Stimulated activated CD4-positive, alpha-beta T cell treated with anti-CD3 and anti-CD28 coated beads, TNF-alpha, amount 100 ng/mL, for 4 hours (primary cell): ENCODE data around the gene RPL41.
"Not testable (repeated sequence)": the region's sequence is repeated elsewhere in the genome, so short reads cannot be mapped to it uniquely, and the experiment has no call there.

Experiments
- DNase-seq, 3 experiments: peaks; one replicate each; pipeline ENCODE4 v3.0.0-alpha.2; 2020; ENCODE audit warnings: low read depth in 3 of 3

The RPL41 gene

DNA sequence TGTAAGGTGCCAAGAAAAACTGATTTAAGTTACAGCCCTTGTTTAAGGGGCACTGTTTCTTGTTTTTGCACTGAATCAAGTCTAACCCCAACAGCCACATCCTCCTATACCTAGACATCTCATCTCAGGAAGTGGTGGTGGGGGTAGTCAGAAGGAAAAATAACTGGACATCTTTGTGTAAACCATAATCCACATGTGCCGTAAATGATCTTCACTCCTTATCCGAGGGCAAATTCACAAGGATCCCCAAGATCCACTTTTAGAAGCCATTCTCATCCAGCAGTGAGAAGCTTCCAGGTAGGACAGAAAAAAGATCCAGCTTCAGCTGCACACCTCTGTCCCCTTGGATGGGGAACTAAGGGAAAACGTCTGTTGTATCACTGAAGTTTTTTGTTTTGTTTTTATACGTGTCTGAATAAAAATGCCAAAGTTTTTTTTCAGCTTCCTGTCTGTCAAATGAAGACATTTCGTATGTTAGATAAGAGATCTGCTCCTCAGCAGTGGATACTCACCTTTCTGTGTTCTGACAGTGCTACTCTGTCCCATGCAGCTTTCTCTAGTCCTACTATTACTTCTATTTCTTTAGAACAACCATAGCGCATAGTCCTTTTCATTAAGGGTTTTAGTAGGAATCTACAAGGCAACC, 13.2 kb upstream of the RPL41 start:
- DNase-seq, result no peak

DNA sequence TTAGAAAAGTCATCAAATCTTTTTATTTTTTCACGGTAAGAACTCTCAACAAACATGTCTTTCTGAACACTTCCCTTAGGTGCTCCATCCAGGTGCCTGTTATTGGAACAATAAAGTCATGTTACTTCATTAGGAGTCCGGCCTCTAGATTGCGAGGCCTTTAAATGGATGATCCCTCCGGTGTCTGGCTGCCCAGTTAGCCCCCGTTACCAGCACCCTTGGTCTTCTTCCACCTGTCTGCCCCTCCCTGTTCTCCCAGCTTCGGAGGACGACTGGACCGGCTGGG, 12.7 kb upstream of the RPL41 start:
- DNase-seq, result no peak

DNA sequence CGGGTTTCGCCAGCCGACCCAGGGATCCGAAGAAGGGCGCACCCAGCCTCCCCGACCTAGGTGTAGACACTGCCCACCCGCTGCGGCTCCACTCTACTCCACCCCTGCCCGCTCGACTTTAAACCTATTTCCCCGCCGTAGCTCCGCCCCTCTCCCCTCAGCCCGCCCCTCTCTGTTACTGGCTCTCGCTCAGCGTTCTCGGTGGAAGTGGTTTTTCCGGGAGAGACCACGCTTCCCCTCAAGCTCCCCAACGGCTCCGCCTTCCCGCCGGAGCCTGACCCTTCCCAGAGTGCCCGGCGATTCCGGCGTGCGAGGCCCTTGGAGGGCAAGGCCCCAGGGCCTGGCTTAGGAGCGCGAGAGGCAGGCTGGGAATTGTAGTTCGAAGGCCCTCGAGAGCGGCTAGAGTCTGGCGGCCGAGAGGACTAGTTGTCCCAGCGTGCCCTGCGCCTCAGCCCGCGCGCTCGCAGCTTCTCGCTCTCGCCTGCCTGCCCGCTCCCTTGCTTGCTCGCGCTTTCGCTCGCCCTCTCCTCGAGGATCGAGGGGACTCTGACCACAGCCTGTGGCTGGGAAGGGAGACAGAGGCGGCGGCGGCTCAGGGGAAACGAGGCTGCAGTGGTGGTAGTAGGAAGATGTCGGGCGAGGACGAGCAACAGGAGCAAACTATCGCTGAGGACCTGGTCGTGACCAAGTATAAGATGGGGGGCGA, 12.2 kb upstream of the RPL41 start, which contains the start of gene PA2G4:
PA2G4 (plus strand) TSS at position 451 of the 706 bp plus-strand sequence; CDS start at position 630, 179 bp downstream.
- DNase-seq, result peak; percentile 91 to 95 (median 92)

DNA sequence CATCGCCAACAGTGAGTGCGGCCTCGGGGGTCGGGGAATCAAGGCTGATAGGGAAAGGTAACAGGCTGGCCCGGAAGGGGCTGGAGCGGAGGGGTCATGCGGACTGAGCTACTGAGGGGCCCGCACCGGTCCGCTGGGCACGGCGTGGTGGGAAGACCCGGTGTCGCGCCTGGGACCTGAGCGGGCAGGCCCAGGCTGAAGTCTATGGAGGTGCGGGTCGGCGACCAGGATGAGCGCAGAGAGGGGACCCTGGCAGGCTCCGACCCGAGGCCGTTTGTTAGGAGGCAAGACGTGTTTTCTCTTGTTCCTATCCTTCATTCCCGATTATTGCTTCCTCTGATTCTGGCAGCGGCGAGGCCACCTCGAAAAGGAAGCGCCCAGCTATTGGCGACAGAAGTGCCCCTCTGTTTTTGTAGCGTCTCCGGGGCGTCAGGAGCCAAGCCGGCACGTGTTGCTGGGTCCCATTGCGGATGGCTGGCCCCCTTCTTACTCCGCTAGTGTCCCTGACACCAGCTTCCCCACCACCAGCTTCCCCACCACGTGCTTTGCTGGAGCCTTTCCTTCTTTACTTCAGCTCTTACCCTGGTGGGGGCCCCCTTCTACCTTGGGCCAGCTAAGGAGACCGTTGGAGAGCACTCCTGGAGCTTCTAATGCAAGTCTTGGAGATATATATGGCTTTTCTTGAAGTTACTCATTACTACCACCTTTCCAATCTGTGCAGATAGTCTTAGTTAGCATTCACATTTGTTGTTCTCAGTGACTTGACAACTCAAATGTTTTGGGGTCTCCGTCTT, 11.4 kb upstream of the RPL41 start:
- peak in 1 of 3 experiments; percentile 15 for DNase-seq

DNA sequence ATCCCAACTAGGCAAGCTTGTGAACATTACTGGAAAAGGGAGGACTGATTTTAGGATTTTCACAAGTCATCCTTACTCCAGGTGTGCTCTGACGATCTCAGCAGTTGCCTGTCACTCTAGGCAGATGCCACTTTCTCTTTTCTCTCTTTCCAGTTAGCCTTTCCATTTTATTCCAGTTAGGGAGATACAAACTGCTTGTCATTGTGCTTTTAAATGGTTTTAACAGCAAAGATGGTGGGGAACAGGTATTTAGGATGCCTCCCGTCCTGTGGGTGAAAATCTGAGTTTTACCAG, 10.9 kb upstream of the RPL41 start:
- no peak for DNase-seq

DNA sequence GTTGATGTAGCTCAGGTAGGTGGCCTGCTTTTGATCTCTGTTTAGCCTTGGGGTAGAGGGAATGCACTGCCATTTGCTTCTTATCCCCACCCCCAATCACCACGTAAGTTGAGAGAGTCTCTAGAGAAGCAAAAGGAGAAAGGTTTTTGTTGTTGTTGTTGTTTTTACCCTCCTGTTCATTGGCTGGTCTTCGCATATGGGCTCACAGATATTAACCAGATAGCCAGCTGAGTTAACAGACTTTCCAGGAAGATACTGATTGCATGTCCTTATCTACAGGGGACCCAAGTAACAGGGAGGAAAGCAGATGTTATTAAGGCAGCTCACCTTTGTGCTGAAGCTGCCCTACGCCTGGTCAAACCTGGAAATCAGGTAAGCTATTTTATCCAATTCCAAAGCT, 9.2 kb upstream of the RPL41 start:
- DNase-seq, result no peak

DNA sequence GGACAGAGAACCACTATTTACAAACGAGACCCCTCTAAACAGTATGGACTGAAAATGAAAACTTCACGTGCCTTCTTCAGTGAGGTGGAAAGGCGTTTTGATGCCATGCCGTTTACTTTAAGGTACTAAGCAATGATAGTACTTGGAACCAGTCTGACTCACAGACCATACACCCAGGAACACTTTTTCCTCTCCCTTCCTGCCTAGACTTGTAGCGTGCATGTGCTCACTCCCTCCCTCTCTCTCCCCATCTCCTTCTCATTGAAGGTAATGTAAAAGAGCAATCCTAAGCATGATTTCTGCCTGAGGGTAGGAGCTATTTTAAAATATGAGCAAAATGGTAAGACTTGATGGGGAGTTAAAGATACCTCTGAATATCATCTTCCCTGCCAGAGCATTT, 5.9 kb upstream of the RPL41 start:
- no peak for DNase-seq

DNA sequence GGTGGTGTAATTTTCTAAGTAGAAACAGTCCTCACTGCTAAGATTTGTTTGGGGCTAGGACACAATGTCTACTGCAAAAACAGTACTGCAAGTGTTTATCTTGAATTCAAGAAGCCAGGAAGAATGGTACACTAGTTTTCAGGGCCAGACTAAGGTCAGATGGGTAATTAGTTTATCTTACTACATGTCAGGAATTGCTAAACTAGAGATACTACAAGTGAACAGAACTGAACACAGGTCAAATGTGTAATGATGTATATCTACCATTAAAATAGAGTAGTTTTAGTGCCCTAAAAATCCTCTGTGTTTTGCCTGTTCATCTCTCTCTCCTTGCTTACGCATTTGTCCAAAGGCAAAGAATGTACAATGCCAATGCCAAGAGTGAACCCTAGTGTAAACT, 2.3 kb upstream of the RPL41 start:
- no peak for DNase-seq

DNA sequence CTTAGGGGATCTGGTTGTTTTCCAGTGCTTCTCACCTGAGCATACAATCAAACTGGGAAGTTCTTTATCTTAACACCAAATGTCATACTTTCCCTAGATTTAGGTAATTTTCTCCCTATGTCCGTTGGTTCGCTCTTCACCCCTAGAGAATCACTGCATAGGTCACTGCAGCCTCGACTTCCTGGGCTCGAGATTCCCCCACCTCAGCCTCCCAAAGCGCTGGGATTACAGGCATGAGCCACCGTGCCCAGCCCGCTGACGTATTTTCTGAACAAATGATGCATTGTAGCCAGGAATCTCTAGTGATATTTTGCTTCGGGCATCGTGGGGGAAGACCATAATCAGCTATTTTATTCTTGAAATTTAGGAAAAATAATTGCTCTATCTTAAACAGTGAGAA, 1.1 kb upstream of the RPL41 start:
- no peak for DNase-seq

DNA sequence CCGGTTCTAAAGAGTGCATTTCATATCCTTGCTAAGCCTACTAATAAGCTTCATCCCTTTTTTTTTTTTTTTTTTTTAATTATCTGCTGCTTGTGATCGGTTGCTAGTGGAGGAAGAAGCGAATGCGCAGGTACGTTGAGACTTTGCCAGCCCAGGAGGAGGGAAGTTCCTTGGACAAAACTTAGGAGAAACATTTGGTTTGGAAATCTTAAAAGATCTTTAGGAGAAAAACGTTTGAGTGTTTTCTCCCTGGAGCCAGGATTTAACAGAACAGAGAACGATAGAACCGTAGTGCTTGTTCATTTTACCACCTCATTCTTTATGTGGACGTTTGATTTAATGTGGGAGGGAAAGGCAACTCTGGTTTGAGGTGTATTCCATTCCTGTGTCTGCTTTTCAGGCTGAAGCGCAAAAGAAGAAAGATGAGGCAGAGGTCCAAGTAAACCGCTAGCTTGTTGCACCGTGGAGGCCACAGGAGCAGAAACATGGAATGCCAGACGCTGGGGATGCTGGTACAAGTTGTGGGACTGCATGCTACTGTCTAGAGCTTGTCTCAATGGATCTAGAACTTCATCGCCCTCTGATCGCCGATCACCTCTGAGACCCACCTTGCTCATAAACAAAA, 761 bp downstream of the RPL41 start:
- not testable (repeated sequence) for DNase-seq

DNA sequence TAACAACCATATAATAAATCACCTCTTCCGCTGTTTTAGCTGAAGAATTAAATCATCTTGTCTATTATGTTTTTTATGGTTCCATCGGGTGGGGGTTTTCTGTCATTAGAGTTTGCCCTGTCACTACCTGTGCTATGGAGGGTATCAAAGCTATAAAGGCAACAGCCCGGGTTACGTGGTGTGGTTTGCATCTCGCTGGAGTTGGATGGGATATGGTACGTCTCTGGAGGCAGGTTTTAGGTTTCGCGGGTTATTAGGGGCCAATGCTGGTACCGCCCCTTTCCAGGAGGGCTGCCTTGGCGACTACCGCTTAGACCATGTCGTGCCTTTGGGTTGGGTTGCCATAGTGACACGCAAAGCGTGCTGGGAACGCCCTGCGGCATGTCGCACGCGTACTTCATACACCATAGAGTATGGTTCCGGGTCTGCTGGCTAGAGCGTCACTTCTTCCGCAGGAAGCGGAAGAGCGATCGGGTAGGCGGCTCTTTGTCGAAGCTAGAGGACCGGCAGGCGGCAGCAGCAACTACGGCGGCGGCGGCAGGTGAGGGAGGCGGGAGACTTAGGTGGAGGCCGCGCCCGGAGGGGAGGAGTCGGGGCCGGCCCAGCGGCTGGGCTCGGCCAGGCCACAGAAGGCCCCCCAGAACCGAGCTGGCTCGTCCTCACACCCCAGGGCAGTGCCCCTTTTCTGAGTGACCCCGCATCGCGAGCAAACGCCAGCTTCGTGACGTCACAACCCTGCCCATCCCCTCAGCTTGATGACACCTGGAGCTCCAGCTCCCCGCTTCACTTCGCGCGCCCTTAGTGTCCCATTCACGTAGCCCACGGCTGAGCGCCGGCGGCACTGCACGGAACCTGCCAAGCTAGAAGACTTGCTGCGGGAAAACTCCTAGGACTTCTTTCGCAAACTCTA, 1.6 kb downstream of the RPL41 start, which contains the start of gene ZC3H10:
ZC3H10 (plus strand) TSS at position 489 of the 910 bp plus-strand sequence. CDS start 2,297 bp downstream, outside the sequence.
- DNase-seq, result peak; percentile 85 to 96 (median 93)

DNA sequence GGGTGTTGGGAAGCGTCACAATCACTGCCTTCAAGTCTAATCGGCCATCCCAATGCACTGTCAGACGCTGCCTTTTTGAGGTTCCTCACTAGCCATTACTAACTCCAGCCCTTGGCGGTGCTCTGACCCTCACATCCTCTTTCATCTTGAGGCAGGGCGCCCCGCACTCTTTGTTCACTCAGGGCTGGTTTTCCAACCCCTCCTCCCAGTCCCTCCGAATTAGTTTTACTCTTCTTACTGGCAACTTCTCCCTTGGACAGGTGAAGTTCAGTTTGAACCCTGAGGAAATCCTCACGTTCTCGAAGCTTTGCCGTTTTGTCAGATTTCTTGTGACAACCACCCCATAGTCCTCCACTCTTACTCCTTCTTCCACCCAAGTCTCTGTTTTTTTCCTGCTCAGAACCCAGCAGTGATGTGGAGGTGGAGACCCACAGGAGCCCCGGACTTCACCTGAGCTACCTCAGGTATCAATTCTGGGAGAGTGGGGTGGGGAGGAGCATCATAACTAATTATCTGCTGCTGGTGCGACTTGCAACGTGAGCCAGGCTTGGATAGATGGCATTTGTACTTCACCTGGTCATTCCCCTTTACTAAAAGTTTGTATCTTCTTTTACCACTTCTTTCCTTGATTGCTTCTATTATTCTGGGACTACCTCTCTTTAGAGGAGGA, 2.4 kb downstream of the RPL41 start:
- no peak for DNase-seq

DNA sequence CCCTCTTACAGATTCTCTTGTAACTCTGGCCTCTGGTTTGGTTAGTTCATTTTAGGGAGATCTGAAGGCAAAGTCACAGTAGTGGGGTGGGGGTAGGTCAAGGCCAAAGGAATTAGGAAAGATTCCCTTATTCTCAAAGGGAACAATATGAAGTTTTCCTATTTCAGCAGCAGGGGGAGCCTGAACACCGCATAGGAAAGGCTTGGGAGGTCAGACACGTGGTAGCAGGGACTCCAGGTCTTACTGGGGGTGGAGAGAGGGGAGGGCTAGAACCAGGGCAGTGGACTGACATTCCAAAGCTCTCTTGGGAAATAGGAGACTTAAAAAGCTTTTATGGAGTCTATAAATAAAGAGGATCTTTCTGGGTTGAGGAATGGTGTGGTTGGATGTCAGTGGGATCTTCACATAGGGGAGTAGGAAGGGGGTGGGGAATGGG, 2.9 kb downstream of the RPL41 start:
- DNase-seq, result peak in 1 of 3 experiments; percentile 28

DNA sequence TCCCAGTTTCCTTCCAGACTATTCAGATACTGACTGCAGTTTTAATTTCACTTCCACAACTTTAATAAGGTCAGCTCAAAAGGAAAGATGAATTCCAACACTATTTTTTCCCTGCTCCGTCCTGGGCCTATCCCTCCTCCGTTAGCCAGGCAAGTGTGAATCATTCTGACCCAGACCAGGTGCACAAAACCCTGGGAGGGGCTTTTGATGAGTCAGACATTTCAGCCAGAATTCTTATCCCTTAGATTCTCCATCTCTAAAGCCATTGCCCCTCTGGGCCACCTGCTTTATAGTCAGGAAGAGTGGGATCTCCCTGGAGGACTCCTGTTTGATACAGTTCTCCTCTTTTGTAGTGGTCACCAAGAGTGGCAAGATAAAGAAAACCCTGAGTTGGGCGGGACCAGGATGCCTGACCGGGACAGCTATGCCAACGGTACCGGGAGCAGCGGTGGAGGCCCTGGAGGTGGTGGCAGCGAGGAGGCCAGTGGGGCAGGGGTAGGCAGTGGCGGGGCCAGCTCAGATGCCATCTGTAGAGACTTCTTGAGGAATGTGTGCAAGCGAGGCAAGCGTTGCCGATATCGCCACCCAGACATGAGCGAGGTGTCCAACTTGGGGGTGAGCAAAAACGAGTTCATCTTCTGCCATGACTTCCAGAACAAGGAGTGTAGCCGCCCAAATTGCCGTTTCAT, 3.9 kb downstream of the RPL41 start:
- no peak for DNase-seq

DNA sequence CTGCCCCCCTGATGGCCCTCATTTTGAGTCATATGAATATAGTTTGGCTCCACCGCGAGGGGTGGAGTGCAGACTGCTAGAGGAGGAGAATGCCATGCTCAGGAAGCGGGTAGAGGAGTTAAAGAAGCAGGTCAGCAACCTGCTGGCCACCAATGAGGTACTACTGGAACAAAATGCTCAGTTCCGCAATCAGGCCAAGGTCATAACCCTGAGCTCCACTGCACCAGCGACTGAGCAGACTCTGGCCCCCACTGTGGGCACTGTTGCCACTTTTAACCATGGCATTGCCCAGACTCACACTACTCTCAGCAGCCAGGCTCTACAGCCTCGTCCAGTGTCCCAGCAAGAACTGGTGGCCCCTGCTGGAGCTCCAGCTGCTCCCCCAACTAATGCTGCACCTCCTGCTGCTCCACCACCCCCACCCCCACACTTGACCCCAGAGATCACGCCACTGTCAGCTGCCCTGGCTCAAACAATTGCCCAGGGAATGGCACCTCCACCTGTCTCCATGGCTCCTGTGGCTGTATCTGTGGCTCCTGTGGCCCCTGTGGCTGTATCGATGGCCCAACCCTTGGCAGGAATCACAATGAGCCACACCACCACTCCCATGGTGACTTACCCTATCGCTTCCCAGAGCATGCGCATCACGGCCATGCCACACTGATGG, 4.9 kb downstream of the RPL41 start:
- no peak for DNase-seq

DNA sequence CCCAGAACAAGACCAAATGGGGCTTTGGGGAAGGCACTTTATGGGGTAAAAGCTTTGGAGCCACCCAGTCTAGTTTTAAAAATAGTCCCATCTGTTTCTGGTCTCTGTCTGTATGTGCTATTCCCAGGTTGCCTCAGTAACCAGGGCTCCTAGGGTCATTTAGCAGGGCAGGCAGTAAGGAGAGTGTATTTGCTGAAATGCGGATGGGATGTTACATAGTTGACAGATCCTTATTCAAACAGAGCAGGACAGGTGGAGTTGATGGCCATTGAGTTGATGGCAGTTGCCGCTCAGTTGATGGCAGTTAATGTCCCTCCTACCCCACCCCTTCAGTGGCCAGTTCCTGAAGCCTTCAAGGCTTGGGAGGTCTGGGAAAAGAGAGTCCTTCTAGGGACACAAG, 6.2 kb downstream of the RPL41 start:
- no peak for DNase-seq

DNA sequence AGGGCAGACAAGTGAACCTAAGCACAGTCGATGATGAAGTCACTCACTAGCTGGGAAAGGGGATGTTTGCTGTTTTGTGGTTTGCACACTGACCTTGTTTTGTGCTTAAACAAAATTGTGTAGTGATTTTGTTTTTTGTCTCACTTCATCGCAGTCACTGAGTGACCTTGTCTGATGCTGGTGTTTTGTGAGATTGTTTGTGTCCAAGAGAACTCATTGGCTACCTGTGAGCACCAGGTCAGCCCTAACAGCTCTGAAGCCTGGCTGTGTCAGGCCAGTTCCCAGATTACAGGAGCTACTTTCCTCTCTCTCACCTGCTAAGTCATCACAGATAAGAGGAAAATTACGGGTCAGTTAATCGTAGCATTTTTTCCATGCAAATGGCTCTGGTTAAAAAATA, 7.7 kb downstream of the RPL41 start:
- no peak for DNase-seq

DNA sequence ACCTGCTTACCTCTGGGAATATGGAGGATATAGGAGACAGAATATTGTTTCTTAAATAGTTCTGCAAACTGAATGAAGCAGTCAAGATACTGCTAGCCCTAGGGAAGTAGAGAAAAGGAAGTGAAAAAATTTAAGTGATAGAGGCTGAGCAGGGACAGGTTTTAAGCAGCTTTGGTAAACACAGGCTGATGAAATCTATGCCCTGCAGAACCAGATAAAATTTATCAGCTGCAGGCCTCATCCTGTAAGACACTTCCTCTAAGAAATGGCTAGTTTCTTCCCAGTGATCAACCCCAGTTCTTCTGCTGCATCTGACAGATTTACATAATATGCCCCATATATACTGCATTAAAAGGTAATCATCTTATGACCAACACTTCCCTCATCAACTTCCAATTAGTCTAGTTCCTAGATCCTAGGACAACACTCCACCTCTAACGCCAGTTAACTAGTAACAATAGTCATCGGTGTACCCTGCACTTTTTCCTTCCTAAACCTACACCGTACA, 10.4 kb downstream of the RPL41 start:
- no peak for DNase-seq

DNA sequence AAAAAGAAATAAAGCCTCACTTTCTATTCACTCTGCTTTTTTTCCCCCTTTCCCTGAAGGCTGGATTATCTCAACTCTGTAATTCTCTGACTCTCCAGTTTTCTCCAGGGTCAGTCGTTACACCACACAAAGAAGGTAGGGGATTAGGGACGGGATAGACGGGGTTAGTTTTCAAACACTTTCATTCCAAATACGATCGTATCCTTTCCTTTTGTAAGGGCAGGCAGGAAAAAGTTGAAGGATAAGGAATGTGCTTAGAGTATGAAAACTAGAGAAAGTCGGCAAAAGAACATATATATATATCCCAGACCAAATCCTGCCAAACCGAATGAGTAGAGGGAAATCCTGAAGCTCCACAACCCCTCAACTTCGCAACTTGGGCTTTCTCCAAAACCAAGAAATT, 11.1 kb downstream of the RPL41 start:
- DNase-seq, result no peak
